NCI-H2196 (cell line): ENCODE data around the gene RUFY3.
A peak's percentile ranks its signal among the peaks of the same experiment; 100 is the strongest.
"Not testable (repeated sequence)": the region's sequence is repeated elsewhere in the genome, so short reads cannot be mapped to it uniquely, and the experiment has no call there.

Experiments used
- DNase-seq: peaks from one replicate; lab custom pipeline; 2025; ENCODE audit not compliant: unreplicated experiment; lab: John Stamatoyannopoulos, UW

Gene RUFY3

GRCh38 chr4:70705183-70706043 lies 16.4 kb upstream of the RUFY3 start:
- peak; percentile 31 for DNase-seq

DNA sequence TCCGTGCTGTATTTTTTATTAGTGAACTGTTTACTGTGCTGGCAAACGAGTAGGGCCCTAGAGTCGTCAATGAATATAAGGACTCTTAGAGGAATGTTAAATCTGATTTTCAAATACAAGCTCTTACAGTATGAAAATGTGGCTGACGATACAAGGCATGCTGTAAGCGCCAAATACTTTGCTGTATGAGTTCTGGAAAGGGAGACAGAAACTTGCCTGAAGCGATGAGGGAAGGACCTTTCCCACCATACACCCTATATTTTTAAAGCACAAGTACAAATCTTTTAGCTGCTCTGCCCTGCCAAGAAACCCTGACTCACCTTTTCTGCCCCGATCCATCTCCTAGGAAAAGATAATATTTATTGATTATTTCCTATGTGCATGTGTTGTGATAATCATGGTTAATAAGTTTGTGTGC lies 15.7 kb upstream of the RUFY3 start:
- no peak for DNase-seq

GRCh38 chr4:70706516-70706915 lies 15.2 kb upstream of the RUFY3 start:
- no peak for DNase-seq

DNA sequence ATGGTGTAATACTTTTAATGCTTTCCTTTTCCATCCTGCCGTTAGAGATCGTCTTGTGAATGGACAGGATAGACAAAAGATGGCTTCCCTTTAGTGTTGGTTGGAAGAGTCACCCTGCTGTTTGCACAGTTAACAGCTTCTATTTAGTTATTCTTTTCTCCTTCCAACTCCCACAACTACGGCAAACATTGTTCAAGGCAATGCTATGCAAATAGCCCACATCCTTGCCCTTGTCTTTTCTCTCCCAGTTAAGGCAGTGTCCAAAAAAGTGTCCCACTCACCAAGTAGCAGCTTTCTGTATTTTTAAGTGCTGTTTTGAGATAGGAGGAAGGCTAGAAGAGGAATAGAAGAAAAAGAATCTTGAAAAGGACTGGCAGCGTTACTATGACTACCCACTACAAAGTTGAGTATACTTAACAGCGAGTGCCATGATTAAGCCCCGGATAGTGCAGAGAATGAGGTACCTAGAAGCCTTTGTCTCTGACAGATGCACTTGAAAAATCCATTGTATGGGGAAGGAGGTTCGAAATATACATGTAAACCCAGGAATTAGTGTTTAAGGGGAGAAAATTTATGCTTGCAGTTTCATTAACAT lies 12.1 kb upstream of the RUFY3 start:
- no peak for DNase-seq

- no peak for DNase-seq
These were observed 10.2 kb upstream of the RUFY3 start for GRCh38 chr4:70711599-70711998.

GRCh38 chr4:70712150-70712549 lies 9.6 kb upstream of the RUFY3 start:
- DNase-seq = no peak

DNA sequence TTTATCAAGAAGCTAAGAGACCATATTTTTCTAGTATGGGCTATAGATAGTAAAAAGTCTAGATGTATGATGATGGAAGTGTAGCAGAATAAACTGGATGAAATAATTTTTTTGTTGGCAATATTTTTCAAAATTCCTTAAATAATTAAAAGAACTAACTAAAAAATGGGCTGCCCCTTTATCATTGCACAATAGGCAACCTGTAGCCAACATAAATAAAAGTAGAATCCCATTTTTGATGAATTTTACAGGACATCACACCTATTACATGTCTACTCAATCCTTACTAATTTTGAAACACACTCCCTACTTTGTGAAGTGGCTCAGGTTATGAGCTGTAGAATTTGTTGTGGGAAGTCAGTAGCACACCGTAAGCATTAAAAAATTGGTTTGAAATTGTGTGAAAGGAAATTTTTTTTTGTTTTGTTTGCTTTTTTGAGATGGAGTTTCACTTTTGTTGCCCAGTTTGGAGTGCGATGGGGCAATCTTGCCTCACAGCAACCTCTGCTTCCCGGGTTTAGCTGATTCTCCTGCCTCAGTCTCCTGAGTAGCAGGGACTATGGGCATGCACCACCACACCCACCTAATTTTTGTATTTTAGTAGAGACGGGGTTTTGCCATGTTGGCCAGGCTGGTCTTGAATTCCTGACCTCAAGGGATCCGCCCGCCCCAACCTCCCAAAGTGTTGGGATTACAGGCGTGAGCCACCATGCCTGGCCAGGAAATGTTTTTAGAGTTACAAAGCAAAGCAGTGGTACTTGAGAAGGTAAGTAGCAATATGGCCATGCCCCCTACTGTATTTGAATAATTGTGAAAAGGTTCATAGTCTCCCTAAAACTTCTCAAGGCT lies 8.9 kb upstream of the RUFY3 start:
- DNase-seq = no peak

GRCh38 chr4:70713453-70714078 lies 8.2 kb upstream of the RUFY3 start:
- DNase-seq = no peak

- DNase-seq = no peak
These were observed 7.5 kb upstream of the RUFY3 start for GRCh38 chr4:70714079-70714887.

DNA sequence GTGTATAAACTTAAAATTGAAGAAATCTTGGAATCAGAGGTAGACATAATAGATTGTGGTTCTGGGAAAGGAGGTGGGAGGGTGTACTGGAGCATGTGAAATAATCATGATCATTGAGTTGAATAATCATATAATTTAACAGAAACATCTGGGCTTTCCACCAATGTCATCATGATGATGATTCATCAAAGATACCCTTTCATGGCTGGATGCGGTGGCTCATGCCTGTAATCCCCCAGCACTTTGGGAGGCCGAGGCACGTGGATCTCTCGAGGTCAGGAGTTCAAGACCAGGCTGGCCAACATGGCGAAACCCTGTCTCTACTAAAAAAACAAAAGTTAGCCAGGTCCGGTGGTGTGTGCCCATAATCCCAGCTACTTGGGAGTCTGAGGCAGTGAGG lies 6.7 kb upstream of the RUFY3 start:
- DNase-seq = no peak

GRCh38 chr4:70718811-70719604 lies 2.8 kb upstream of the RUFY3 start:
- DNase-seq = no peak

GRCh38 chr4:70722199-70722791 lies 531 bp downstream of the RUFY3 start:
- no peak for DNase-seq

GRCh38 chr4:70724463-70724862 lies 2.7 kb downstream of the RUFY3 start:
- no peak for DNase-seq

- DNase-seq = no peak
These were observed 3.9 kb downstream of the RUFY3 start for GRCh38 chr4:70725633-70726032.

- not testable (repeated sequence) for DNase-seq
These were observed 4.8 kb downstream of the RUFY3 start for GRCh38 chr4:70726515-70726914.

DNA sequence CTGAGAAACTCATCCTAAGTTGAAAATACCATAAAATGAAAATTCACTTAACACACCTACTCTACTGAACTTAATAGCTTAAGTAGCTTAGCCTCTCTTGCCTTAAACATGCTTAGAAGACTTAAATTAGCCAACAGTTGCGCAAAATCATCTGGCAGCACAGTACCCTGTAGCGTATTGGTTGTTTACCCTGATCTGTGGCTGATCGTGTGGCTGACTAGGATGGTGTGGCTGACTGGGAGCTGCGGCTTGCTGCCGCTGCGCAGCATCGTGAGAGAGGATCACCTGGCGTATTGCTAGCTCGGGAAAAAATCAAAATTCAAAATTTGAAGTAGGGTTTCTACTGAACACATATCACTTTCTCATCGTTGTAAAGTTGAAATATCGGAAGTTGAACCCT lies 6.3 kb downstream of the RUFY3 start:
- DNase-seq = no peak

GRCh38 chr4:70732878-70733277 lies 11.1 kb downstream of the RUFY3 start:
- DNase-seq = not testable (repeated sequence)

GRCh38 chr4:70734168-70734954 lies 12.6 kb downstream of the RUFY3 start:
- DNase-seq = no peak
